AG08395 (cell line): ENCODE results near the gene MORN1.
"Not testable (repeated sequence)": the region's sequence is repeated elsewhere in the genome, so short reads cannot be mapped to it uniquely, and the experiment has no call there.

Experiments used
- DNase-seq: peaks from one replicate; pipeline ENCODE4 v3.0.0; 2012; ENCODE audit warnings: mixed read lengths, low spot score

MORN1 gene

DNA sequence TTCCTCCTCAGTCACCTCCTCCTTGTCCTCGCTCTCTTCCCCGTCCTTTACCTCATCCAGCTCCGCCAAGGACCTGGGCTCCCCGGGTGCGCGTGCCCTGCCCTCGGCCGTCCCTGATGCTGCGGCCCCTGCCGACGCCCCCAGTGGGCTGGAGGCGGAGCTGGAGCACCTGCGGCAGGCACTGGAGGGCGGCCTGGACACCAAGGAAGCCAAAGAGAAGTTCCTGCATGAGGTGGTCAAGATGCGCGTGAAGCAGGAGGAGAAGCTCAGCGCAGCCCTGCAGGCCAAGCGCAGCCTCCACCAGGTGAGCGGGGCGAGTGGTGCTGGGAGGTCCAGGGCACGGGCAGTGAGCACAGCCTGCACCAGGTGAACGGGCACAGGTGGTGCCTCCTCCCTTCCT, 87.1 kb downstream of the MORN1 start:
- DNase-seq = no peak

DNA sequence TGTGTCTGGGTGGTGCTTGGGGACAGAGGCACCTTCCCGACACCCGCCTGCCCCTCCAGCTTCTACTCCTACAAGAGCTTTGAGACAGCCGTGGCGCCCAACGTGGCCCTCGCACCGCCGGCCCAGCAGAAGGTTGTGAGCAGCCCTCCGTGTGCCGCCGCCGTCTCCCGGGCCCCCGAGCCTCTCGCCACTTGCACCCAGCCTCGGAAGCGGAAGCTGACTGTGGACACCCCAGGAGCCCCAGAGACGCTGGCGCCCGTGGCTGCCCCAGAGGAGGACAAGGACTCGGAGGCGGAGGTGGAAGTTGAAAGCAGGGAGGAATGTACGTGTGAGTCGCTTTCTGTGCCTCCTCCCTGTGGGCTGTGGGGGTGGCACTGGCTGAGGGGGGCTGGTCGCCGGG, 87.6 kb downstream of the MORN1 start:
- DNase-seq = no peak

DNA sequence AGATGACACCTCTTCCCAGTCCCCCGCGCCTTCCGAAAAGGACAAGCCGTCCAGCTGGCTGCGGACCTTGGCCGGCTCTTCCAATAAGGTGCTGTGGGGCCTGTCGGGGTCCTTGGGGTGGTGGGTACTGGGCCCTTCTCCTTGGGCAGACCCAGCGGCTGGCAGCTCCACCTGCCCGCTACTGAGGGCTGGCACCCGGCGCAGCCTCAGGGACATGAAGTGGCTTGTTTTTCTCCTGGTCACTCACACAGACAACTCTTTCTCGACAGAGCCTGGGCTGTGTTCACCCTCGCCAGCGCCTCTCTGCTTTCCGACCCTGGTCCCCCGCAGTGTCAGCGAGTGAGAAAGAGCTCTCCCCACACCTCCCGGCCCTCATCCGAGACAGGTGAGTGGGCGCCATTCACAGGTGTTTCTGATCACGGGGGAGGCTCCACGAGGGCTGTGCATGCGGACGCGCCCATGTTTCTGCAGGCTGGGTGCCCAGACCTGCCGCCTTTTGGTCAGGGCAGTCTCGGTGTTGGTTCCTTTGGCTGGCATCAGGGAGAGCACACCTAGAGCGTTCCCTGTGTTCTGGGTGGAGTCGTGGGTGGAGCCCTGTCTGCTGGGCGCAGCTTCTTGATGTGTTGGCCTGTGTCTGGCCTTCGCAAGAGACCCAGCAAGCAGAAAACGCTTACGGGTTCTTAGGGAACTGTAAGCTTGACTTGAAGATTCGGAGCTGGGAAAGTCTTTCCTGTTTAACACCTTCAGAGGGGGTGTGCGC, 88.2 kb downstream of the MORN1 start:
- DNase-seq = no peak

DNA sequence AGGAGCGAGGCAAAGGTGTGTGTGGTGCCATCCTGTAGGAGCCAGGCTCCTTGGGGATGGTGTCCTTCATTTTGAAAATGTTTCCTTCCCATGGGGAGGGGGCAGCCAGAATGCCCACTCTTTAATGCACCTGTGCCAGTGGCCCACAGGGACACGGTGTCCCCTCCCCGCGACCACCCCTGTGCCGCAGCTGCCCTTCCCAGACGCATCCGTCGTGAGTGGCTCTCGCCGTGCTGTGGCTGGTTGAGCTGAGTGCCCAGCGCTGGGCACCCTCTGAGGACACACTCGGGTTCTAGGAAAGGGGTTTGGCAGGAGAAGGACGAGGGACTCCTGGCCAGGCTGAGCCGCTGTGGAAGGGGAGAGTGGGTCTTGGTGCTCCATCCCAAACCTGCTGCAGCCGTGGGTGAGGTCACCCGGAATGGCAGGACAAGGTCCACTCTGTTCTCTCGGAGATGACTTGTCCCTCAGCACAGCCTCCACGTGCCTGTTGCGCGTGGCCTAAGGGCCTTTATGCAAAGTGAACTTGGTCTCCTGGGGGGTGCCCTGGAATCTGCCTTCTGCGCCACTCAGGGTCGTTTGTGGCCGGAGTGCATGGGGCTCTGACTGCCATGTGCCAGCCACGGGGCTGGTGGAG, 88.9 kb downstream of the MORN1 start:
- DNase-seq = no peak

DNA sequence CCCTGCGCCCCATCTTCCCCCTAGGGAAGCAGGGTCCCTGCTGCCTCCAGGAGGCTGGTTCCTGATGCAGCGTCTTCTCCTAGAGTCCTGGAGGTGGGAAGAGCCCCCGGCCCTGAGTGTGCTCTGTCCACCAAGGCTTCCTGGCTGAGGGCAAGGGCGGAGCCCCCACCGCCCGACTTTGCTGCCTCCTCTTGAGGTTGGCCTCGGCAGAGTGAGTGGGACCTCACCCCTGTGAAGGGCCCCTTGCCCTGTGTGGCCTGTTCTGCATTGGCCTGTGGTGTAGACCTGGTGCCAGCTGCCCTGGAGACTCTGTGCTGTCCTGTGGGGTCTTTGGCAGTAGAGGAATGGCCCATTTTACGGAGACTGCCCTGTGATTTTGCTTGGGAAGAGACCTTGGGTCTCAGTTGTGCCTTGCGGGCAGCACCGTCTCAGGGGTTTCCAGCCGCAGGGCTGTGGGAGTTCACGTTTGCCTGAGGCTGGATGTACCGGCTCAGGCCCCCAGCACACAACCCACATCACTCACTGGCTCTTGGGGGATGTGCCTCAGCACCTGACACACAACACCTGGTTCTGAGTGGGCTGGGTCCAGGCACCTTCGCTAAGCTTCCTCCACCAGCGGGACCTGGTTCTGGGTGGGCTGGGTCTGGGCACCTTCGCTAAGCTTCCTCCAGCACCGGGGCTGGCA, 89.6 kb downstream of the MORN1 start:
- DNase-seq = no peak

DNA sequence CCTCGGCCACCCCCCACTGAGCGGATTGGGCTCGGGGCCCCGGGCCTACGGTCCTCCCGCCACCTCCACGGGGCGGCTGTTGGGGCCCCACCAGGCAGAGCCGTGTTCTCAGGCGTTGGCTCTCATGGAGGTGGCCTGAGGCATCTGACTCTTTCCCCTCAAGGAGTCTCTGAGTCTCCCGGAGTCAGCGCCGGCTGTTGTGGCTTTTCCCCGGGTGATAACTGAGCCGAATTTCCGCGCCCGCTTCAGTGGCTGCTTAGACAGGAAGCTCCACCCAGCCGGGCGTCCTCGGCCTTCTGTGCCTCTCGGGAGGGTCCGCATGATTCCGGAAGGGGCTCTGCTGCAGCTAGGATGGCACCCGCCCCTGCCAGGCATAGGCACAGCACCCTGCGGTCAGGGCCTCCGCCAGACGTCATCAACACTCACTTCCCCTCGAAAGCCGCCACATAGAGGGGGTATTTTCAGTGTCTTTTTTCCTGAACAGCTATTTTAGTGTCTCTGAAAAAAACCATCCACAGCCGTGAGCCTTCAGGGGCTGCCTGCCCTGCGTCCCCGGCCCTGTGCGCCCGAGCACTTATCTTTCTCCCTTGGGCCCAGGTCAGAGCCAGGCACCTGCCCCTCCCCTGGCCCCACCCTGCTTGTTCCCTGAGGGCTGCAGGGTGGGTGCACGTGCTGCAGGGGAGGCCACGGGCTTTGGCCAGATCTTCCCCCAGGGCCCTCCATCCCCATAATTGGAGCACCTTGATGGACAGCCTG, 90.3 kb downstream of the MORN1 start:
- peak; percentile 61 for DNase-seq

DNA sequence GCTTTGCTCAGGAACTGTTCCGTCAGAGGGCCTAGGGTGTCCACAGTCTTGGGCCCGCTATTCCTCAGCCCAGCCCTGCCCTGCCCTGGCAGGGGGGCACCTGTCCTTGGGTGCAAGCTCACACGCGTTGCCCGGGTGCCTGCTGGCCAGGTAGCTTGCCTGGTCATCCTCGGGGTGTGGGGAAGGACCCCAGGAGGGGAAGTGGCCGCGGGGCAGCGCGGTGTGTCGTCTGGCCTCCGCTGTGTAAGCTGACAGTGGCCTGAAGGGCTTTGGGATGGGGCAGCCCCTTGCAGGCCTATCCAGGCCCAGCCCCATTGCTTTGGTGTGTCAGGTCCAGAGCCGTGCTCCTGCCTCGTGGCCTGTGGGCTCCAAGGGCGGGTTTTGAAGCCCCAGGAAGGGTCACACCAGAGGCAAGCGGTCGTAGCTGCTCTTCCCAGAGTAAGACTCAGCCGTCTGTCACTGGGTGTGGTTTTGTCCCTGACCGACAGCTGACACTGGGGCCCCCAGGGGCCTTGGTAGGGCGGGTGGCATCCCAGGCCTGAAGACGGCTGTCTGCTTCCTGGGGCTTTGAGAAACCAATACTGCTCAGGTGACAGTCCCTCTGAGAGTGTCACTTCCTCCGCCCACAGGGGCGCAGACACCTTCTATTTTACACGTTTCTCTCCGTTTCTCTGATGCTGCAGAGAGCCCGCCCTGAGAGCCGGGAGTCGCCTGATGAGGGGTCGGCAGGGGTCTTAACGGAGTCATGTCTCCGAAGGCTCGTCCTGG, 91.2 kb downstream of the MORN1 start:
- DNase-seq = no peak

DNA sequence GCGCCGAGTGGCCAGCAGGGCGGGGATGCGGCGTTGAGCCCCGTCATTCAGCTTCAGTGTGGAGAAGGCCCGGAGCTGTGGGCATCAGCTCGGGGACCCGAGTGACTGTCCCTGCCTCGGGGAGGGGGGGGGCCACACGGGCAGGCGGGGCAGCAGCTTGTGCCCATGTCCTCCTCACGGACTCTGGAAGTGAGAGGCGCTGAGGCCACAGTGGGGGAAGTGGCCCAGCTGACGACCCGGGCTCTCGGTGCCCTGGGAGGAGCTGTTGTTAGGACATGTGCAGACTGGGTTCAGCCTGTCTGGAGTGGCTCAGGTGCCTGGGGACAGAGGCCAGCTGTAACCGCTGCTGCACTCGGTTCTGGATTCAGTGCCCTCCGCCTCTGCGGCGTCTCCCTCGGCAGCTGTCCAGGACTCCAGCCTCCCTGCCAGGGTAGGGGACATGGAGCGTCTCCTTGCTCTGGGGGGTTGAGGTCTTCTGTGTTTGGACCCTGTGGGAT, 92.2 kb downstream of the MORN1 start:
- DNase-seq = peak; percentile 16

DNA sequence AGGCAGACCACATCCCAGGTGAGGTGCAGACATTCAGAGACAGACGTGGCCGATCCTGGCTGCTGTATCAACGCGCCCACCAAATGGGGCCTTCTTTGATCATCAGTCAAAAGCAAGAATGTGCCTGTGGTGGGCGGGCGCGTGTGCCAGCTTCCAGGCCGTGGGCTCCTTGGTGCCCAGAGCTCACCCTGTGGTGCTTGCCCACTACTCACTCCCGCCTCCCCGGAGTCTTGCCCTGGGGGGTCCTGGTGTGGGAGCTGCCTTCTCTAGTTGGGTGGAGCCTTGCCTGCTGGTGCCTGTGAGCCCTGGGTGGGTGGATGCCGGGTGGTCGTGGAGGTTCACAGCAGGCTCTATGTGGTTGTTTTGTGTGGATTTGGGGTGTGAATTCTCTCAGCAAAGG, 92.7 kb downstream of the MORN1 start:
- no peak for DNase-seq

DNA sequence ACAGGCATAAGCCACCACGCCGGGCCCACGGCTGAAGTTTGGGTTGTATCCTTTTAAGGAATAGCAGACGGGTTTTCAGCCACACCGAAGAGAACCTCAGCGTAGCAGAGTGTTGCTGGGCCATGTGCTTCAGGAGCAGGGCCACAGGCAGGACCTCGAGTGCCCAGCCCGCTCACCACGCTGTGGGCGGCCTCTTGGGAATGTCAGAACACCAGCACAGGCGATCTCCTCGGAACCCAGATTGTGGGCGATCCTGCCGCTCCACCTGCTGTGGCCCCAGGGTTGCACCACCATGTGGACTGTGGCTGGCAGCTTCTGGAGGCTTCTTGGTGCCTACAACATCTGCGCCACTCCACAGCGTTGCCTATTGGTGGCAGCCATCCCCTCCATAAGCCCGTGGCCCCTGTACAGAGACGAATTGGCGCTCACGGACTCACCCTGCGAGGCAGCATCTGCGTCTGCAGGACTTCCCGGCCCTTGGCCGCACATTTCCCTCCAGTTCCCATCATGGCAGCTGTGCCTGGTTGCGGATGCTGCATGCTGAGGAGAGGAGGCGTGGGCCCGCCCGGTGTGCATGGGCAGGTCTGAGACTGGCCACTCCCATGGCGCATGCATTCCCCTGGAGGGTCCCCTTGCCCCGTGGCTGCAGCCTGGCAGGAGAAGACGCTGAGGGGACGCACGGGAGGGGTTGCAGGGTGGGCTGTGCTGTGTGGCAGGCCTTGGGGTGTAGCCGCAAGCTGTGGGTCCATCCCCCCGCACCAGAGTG, 93.9 kb downstream of the MORN1 start:
- no peak for DNase-seq

DNA sequence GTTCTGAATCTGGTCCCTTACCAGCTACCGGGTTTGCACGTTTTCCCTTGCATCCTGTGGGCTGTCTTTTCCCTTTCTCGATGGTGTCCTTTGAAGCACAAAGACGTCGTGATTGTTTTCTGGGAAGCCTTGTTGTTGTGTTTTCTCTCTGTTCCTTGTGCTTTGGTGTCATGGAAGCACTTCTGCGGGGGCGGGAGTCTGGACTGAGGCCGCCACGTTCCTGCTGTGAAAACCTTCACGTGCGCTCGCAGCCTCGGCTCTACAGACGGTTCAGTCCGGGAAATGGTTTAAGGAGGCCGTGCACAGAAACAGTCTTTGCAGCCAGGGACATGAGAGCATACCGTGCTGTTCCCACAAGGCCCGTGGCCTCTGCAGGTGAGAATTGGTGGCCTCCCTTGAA, 94.7 kb downstream of the MORN1 start:
- DNase-seq = no peak

DNA sequence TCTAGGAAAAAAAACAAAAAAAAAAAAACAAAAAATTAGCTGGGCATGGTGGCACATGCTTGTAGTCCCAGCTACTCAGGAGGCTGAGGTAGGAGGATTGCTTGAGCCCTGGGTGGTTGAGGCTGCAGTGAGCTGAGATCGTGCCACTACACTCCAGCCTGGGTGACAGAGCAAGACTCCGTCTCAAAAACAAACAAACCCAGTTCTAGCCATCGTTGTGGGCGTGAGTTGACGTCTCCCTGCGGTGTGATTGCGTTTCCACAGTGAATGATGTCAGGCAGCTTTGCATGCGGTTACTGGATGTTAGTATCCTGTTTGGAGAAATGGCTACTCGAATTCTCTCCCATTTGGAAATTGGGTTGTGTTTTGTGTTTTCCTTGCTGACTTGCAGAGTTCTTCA, 95.1 kb downstream of the MORN1 start:
- DNase-seq = not testable (repeated sequence)

DNA sequence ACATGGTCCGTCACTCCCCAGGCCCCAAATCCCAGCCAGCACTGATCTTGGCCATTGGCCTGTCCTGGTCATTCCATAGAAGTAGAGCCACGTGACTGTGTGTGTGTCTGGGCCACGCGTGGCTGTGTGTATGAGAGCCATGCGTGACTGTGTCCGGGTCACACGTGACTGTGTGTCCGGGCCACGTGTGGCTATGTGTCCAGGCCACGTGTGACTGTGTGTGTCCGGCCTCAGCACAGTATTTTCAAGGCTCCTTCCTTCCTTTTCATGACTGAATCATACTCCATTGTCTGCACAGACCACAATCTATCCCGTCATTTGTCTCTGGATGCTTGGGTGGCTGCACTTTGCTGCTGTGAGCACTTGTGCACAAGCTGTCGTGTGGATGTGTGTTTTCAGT, 95.8 kb downstream of the MORN1 start:
- no peak for DNase-seq

DNA sequence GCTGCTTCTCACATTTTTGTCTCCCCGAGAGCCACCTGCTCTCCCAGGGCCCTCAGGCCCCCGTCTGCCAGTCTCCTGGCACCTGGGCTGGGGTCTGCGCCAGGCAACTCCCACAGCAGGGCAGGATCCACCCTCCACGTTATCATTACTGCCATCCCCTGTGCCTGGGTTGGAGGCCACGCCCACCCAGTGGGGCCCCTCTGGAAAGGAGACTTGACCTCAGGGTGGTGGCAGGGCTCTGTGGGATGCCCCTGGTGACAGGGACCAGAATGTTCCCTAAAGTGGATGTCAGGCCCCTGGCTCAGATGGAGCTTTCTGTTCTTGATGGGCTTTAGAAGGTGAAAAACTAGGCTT, 96.7 kb downstream of the MORN1 start:
- no peak for DNase-seq

DNA sequence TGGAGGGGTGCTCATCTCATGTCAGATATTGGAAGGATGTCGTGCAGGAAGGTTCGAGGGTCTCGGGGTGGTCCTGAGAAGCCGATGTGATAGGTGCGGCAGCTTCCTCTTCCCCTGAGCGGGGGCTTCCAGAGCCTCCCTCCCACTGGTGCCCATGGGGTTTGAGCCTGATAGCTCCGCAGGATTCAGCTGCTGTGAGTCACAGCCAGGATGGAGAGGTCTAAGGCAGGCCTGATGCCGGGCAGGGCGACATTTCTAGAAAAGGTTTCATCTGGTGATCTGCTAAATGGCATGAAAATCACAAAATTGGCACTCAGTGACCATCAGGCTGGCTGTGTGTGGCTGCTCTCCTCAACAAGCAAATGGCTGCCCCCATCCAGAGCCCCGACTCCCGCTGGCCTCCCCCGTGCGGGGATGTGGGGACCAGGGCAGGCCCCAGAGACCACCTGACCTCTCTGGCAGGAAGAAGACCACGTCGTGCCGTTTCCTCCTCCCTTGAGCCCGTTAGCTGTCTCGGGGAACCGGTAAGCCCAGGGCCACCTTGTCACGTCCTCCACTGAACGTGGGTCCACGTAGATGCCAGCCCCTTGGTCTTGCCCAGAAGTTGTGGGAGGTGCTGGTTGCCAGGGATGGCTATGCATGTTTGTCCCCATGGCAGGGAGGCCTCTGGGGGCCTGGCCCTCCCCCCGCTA, 97.2 kb downstream of the MORN1 start:
- DNase-seq = no peak

DNA sequence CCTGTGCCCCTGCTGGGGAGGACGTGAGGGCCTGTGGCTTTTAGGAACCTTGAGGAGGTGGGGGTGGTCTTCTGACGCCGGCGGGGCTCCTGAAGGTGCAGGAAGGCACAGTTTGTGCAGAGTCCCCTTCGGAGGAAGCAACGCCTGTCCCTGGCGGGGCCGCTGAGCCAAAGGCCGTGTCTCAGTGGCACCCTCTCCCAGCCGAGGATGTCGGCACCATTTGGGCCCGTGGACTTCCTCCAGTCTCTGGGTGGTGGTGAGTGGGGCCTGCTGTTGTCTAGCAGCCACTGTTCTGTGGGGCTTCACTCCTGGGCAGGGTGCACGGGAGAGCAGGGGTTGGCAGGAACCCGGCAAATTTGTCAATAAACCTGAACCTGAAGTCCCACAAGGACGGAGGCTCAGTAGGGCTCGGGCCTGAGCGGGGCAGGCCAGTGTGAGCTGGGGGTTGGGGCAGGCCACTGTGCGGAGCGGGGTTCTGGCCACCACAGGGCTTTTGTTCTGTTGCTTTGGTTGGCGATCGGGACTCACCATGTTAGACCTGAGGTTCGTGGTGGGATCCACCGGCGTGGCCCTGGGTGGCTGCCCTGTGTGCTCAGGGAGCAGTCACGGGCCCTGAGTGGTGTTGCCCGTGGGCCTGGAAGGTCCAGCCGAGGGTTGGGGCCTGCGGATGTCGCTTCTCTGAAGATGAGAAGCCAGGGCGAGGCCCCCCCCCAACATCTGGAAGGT, 98.5 kb downstream of the MORN1 start:
- DNase-seq = no peak

DNA sequence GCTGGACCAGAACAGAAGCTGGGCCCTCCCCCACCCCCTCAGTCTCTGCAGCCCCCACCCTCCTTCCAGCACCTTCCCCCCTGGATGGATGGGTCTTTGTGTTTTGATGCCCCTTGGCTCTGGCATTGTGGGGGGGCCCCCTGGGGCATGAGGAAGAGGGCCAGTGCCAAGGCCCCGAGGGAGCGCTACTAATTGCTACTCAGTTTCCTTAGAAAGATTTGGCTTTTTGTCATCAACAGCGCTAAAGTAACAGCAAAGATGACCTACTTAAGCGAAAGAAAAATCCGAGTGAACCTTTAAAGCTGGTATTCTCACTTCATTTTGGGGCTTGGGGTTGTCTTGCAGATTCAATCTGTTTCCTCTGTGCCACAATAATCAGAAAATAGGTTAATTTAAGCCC, 99.8 kb downstream of the MORN1 start:
- DNase-seq = no peak

DNA sequence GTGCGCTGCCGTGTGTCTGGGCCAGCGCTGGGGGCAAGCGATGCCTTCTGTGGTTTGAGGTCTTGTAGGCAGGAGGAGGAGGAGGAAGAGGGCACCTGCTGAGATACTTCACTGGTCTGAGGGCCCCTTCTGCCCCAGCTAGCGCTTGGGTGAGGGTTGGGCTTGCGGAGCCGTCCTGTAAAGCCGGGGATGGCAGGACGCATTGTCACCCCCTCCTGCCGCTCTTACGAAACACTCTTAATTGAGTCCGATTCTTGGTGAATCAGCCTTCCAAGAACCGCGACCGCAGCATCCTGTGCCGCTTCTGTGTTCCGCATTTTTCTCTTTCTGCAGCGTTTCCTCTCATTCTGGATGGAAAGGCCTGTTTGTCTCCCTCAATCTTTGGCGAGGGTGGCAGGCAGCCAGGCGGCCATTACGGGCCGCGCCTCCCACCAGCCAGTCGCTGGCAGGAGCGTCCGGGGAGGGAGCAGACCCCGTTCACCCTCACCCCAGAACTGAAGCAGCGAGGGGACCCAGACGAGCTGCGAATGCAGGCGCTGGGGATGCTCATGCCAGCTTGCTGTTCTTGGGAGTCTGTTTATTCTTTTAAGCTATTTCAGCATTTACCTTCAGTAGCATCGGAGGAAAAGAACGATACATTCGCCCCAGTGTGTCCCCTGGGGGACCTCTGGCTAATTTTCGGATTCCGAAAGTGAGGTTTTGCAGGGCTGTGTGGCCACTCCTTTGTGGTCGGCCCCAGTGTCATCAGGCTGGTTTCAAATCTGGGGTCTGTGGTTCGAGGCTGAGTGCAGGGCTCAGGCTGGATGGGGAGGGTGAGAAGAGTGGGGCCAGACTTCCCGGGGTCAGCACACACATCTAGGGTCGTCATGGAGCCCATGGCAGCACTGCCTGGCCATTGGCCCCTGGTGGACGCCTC, 100.5 kb downstream of the MORN1 start:
- peak; percentile 91 for DNase-seq

DNA sequence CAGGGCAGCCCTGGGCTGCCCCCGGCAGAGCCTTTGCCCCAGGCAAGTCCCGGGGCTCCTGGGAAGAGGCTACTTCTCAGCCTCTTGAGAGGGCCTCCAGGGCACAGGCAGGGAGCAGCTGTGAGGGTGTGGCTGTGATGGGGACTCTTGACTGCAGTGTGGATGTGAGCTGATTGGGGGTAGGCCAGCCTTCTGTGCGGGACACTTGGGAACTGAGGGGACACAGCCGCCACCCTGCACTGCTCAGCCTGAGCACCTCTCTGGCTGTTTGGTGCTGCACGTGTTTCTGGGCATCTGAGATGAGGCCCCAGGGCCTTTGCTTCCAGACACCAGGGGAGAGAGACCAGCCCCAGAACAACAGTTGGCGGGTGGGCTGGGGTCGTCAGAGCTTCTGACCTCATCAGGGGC, 101.2 kb downstream of the MORN1 start:
- DNase-seq = no peak
